ENCODE data around the gene FNIP2.

DNA sequence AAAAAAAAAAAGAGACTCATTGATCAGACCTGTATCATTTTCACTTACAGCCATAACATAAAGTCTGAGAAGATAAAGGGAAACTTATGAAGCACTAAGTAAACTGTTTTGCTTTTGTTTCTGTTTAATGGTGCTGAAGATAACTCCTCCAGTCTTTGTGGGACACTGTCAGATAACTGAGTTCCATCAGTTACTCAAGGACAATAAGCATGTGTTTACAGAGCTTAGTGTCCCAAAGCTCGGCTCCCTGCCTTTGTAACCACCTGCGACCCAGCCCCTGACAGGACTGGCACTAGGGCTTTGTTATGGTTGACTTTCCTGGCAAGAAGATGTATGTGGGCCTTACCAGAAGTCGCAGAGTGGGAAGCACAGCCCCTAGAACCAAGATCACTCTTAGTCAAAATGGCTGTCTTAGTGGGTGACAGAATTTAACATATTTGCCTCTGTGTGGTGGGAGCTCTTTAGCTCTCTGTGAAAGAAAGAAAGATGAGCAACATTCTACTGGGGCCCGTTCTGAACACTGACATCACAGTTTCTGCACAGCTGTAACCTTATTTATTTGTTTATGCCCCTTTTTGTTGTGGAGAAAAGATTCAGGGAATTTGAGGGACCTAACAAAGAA, 68.1 kb downstream of the FNIP2 start:
- TF ChIP-seq MYC (IDR thresholded peaks at IDR 0.05; ENCODE audit: insufficient read depth, insufficient read length, insufficient replicate concordance, low read length, severe bottlenecking) (no peak), FOXM1 (IDR thresholded peaks at IDR 0.05; ENCODE audit: low read depth, low read length) (no peak)

All from GM12878 (cell line).